ENCODE measurements around the gene FIGN.

DNA sequence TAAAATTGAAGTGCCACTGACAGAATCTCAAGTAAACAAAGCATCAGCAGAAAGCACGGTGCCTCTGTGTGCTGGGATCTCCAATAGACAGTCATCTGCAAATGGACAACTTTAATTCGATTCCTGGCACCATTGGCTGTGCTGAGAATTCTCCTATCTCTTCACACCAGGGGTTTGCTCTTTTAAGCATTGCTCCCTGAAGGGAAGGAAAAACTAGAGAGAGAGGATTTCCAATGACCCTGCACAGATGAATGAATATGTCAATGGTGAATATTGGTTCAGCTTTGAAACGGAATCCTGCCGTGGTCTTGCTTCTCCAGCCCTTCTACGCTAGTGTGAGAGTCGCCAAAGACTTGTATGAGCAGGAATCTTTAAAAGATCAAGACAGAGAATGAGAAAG, 97.9 kb downstream of the FIGN start:
- no peak for TF ChIP-seq POLR2A (IDR thresholded peaks at IDR 0.05)
- TF ChIP-seq CTCF (IDR thresholded peaks at IDR 0.05) = no peak
